Hepatocyte (in vitro differentiated cells): Measurements from ENCODE around the gene WDFY4. TPM values are rescaled to one million over a fixed set of nuclear protein-coding genes. Genes with fewer than 3 reads are reported as not detected.

ENCODE experiments used
- DNase-seq: peaks from one replicate; pipeline ENCODE4 v3.0.0-alpha.2; 2016; ENCODE audit warnings: low spot score
- H2AFZ ChIP-seq: fragments of 200-600 bp; sonication (generic); 2 replicates; pipeline ENCODE4 v1.6.0; 2016; ENCODE audit warnings: antibody characterized with exemption, mild to moderate bottlenecking
- H3K27ac ChIP-seq: fragments of 200-600 bp; sonication (generic); 2 replicates; pipeline ENCODE4 v1.5.1; 2016; ENCODE audit warnings: mild to moderate bottlenecking
- H3K27me3 ChIP-seq: fragments of 200-600 bp; sonication (generic); 2 replicates; pipeline ENCODE4 v1.6.1; 2016
- H3K36me3 ChIP-seq: fragments of 200-600 bp; sonication (generic); replicated peaks from 2 replicates; pipeline ENCODE4 v1.5.1; 2016; ENCODE audit warnings: low read depth; ENCODE audit not compliant: insufficient read depth
- H3K4me1 ChIP-seq: fragments of 200-600 bp; sonication (generic); 2 replicates; pipeline ENCODE4 v1.5.1; 2016; ENCODE audit warnings: mild to moderate bottlenecking, moderate library complexity; ENCODE audit not compliant: insufficient read depth
- H3K4me2 ChIP-seq: fragments of 200-600 bp; sonication (generic); 2 replicates; pipeline ENCODE4 v1.6.0; 2016
- H3K4me3 ChIP-seq: fragments of 200-600 bp; sonication (generic); 2 replicates; pipeline ENCODE4 v1.5.1; 2016; ENCODE audit warnings: mild to moderate bottlenecking
- H3K79me2 ChIP-seq: fragments of 200-600 bp; sonication (generic); 2 replicates; pipeline ENCODE4 v1.6.0; 2017; ENCODE audit warnings: mild to moderate bottlenecking
- H3K9me2 ChIP-seq: fragments of 200-600 bp; sonication (generic); replicated peaks from 2 replicates; pipeline ENCODE4 v1.6.0; 2017; ENCODE audit warnings: mild to moderate bottlenecking; ENCODE audit not compliant: insufficient read depth
- H3K9me3 ChIP-seq: fragments of 200-600 bp; sonication (generic); 2 replicates; pipeline ENCODE4 v1.5.1; 2016; ENCODE audit warnings: low read depth, mild to moderate bottlenecking
- H4K20me1 ChIP-seq: fragments of 200-600 bp; sonication (generic); 2 replicates; pipeline ENCODE4 v1.6.0; 2016; ENCODE audit warnings: mild to moderate bottlenecking; ENCODE audit not compliant: insufficient read depth, poor library complexity, severe bottlenecking
- CTCF ChIP-seq: fragments of 200-600 bp; sonication (generic); IDR thresholded peaks from 2 replicates; pipeline ENCODE4 v1.5.1; 2016; ENCODE audit warnings: antibody characterized with exemption, mild to moderate bottlenecking; ENCODE audit not compliant: poor library complexity
- EZH2 ChIP-seq: fragments of 200-600 bp; sonication (generic); IDR thresholded peaks from 2 replicates; pipeline ENCODE4 v1.6.1; 2016; ENCODE audit warnings: antibody characterized with exemption, mild to moderate bottlenecking, borderline replicate concordance
- EZH2phosphoT487 ChIP-seq: fragments of 200-600 bp; sonication (generic); IDR thresholded peaks from one replicate; pipeline ENCODE4 v1.6.1; 2018; ENCODE audit warnings: antibody characterized with exemption, mild to moderate bottlenecking, low read depth, moderate library complexity; ENCODE audit not compliant: unreplicated experiment, severe bottlenecking
- WGBS: methylation state at CpG from one replicate; pipeline ENCODE4 v1.1.6; 2016; ENCODE audit warnings: low lambda C conversion rate; ENCODE audit errors: missing lambda C conversion rate; 5-methylcytosine and 5-hydroxymethylcytosine counted together
- polyA plus RNA-seq: library from polyadenylated mRNA; unstranded; fragments of >200 nt; fragmentation: Nextera tagmentation; extraction: Ambion mirVana; gene quantifications from 2 replicates; pipeline ENCODE4 v1.2.1, GENCODE V29; 2016
- total RNA-seq: library from RNA; depleted of rRNA; stranded (reverse); fragments of >200 nt; gene quantifications from 2 replicates; pipeline ENCODE4 v1.2.3, GENCODE V29; 2014

Gene WDFY4
- total and polyA plus RNA-seq, 2 experiments from 2014 or later: 0.43 to 0.91 TPM

DNA sequence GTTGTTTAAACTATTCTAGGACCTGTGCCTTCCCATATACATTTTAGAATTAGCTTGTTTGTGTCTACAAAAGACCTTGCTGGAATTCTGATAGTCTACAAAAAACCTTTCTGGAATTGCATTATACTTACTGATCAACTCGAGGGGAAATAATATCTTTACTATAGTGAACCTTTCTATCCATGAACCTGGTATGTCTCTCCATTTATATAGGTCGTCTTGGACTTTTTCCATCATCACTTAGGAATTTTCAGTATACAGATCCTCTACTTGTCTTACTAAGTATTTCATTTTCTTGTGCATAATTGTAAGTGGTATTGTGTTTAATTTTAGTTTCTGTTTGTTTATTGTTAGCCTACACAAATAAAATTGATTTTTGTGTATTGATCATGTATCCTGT lies 101.1 kb downstream of the WDFY4 start:
- WGBS: 60% methylated on average over 2 of the region's 2 CpGs
- no peak overlapping the region for H3K4me2 ChIP-seq
- no peak overlapping the region for H3K27ac ChIP-seq
- H4K20me1 ChIP-seq: no peaks in the 10 kb centered on the region
- H3K27me3 ChIP-seq: peaks cover 8% of the 10 kb centered on the region
- no peaks in the 10 kb centered on the region for H3K79me2 ChIP-seq
- no peaks in the 10 kb centered on the region for H3K4me1 ChIP-seq
- H3K9me2 ChIP-seq: no peaks in the 10 kb centered on the region
- TF ChIP-seq CTCF: no peak
- no peak for DNase-seq
- H3K9me3 ChIP-seq: no peaks in the 10 kb centered on the region
- H3K4me3 ChIP-seq: no peak overlapping the region
- H3K36me3 ChIP-seq: no peaks in the 10 kb centered on the region
- no peak overlapping the region for H2AFZ ChIP-seq

GRCh38 chr10:48786606-48787282 lies 102.1 kb downstream of the WDFY4 start:
- DNase-seq: no peak
- Histone ChIP-seq H3K4me3 (no peak overlapping the region), H3K27ac (no peak overlapping the region), H3K36me3 (no peaks in the 10 kb centered on the region), H3K27me3 (peaks cover 8% of the 10 kb centered on the region), H2AFZ (no peak overlapping the region), H3K9me3 (no peaks in the 10 kb centered on the region), H3K79me2 (no peaks in the 10 kb centered on the region), H3K9me2 (no peaks in the 10 kb centered on the region), H3K4me2 (no peak overlapping the region), H4K20me1 (no peaks in the 10 kb centered on the region), H3K4me1 (no peaks in the 10 kb centered on the region)
- TF ChIP-seq EZH2phosphoT487 (no peak), CTCF (no peak), EZH2 (no peak)
- WGBS: 81% methylated on average over 4 of the region's 4 CpGs

DNA sequence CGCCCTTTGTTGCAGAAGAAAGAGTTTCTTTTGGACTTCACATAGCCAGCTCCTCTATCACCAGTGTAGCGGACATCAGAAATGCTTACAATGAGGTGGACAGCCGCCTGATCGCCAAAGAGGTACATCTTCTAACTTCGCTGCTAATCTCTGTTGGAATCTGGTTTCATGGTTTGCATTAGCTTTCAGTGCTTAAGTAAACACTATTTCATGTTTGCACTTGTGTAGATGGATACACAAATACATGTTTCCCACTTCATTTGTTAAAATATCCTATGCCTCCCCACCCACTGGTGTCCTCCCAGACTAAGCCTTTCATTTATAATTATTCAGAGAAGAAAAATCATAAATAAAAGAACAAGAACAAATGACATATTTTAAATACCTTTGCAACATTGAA lies 103.9 kb downstream of the WDFY4 start:
- no peaks in the 10 kb centered on the region for H3K9me3 ChIP-seq
- TF ChIP-seq EZH2: no peak
- TF ChIP-seq CTCF: no peak
- TF ChIP-seq EZH2phosphoT487: no peak
- no peak overlapping the region for H3K27ac ChIP-seq
- no peak overlapping the region for H3K4me3 ChIP-seq
- no peaks in the 10 kb centered on the region for H3K79me2 ChIP-seq
- no peak overlapping the region for H3K4me2 ChIP-seq
- H4K20me1 ChIP-seq: no peaks in the 10 kb centered on the region
- H3K4me1 ChIP-seq: no peaks in the 10 kb centered on the region
- H3K9me2 ChIP-seq: no peaks in the 10 kb centered on the region
- no peaks in the 10 kb centered on the region for H3K36me3 ChIP-seq
- peaks cover 12% of the 10 kb centered on the region for H3K27me3 ChIP-seq
- 72% methylated on average over 5 of the region's 5 CpGs for WGBS
- no peak overlapping the region for H2AFZ ChIP-seq
- no peak for DNase-seq
